GM10847 (cell line): ENCODE measurements around the gene ANKMY1.

Experiments used
- POLR2A ChIP-seq: IDR thresholded peaks from 2 replicates; pipeline ENCODE4 v1.6.1; 2011; ENCODE audit not compliant: insufficient read length; ENCODE audit errors: extremely low read depth

ANKMY1 gene, protein sequence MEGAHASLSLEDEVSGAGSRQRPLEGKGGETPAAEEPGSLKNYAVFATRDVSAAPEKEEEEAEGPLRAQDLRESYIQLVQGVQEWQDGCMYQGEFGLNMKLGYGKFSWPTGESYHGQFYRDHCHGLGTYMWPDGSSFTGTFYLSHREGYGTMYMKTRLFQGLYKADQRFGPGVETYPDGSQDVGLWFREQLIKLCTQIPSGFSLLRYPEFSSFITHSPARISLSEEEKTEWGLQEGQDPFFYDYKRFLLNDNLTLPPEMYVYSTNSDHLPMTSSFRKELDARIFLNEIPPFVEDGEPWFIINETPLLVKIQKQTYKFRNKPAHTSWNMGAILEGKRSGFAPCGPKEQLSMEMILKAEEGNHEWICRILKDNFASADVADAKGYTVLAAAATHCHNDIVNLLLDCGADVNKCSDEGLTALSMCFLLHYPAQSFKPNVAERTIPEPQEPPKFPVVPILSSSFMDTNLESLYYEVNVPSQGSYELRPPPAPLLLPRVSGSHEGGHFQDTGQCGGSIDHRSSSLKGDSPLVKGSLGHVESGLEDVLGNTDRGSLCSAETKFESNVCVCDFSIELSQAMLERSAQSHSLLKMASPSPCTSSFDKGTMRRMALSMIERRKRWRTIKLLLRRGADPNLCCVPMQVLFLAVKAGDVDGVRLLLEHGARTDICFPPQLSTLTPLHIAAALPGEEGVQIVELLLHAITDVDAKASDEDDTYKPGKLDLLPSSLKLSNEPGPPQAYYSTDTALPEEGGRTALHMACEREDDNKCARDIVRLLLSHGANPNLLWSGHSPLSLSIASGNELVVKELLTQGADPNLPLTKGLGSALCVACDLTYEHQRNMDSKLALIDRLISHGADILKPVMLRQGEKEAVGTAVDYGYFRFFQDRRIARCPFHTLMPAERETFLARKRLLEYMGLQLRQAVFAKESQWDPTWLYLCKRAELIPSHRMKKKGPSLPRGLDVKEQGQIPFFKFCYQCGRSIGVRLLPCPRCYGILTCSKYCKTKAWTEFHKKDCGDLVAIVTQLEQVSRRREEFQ

DNA sequence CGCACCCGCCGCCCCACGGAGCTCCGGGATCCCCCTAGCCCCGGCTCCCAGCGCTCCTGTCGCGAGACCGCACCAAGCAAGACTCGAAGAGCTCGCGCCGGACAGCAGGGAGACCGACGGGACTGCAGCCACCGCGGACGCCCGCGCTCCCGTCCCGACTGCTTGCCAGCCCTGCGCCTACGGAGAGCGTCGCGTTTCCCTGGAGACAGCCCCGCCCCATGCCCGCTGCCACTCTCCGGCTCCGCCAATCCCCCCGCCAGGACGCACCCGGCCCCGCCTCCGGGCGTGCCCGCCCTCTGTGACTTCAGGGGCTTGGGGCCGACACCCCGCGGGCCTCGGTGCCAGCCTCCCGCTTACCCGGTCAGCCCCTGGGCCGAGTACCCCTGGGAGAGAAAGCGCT, at the start of gene ANKMY1:
ANKMY1 (minus strand) TSS at position 181 of the 400 bp plus-strand sequence. CDS start 653 bp downstream, outside the sequence.
- no peak for TF ChIP-seq POLR2A

DNA sequence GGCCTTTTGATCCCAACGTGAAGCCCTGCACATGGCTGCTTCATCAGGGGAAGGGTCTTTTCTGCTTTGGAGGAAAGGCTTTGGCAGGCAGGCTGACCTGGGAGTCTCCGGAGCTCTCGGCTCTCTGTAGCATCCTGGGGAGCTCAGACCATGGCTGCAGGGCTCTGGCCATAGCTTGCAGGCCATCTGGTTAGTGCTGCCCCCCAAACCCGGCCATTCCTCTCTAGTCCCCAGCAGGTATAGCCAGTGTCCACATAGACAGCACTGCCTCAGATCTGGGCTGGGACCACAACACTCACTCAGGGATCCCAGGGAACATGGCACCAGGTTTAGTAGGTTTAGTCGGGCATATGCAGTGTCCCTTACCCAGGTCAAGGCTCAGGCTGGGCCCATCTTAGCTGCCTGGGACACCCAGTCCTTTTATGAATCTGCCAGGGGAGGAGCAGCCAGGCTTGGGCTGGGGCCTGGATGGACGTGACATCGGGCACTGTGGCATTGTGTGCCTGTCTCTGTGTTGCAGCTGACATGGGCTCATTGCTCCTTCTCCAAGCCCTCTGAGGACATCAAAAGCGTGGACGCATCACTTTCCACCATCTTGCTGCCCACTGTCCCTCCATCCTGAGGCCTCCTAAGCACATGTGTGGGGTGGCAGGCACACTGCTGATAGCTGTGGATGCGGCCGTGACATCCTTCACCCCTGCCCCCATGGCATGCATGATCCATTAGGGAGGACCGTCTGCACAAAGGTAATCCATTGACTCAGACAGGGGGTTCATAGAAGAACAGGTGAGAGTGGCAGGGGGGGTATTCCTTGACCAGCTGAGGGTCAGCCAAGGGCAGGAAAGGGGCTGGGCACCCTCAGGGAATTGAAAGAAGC, 48.3 kb upstream of the ANKMY1 start:
- TF ChIP-seq POLR2A, result no peak

DNA sequence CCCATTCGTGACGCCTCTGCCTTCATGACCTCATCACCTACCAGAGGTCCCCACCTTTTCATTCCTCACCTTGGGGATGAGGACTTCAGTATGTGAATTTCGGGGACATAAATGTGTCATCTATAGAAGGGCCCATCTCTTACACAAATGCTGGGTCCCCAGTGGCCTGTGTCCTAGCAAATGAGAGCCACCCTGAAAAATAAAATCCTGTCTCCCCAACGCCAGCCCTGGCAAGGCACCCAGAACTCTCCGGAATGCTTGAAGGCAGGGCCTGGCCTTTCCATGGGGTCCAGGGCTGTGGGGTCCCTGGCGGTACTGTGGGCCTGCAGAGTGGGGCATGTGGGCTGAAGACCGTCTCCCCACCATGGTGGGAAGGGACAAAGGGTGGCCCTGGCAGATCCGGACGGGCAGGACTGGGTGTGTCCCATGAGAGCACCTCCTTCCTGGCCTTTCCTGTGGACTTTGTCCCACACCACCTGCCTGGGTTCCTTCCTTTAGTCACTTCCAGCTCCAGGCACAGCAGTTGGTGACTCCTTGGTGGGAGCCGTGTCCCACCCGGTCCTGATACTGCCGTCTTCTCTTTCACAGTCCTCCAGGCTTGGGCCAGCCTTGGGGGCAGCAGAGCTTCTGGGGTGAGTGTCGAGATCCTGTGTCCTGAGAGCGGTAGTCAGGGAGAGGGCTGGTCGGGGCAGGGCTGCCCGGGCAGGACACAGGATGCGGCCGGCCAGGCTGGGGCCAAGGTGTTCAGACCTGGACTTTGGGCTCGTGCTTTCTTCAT, 47.3 kb upstream of the ANKMY1 start:
- no peak for TF ChIP-seq POLR2A

DNA sequence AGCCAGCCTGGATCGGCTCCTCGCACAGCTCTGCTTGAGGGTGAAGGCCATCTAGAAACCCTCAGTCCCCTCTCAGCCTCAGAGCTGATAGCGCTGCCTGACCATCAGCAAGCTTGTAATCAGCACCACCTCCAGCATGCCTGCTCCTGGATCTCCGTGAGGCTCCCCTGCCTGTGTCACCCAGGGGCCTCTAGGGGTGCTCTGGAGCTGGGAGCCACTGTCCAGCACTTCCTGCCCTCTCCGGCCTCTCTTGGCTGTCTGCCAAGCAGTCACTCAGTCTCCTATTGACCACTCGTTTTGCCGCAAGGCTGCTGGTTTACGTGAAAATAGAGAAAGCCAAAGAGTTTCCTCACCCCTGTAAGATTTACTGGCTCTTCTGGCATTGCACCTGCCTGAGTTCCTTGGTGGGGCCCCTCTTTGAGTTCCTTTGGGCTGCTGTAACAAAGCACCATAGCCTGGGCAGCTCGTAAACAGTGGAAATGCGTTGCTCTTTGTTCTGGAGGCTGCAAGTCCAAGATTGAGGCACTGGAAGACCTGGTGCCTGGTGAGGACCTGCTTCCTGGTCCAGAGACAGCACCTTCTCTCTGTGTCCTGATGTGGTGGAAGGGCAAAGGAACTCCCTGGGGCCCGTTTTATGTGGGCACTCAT, 46.6 kb upstream of the ANKMY1 start:
- TF ChIP-seq POLR2A, result no peak

DNA sequence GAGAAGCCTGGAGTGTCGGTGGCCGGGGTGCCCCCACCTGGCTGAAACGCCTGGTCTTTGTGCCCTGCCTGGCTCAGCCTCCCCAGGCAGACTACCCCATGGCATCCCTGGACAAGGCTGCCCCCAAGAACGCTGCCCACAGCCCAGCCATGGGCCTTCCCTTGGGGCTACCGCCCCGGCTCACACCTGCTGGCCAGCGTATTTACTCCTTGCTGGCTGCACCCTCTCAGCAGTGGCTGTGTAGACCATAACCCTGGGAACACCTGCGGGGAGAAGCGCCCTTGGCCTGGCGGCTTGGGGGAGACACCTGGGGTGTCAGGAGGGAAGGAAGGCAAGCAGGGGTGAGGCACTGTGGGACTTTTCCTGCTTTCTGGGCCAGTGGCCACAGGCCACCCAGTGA, 46.1 kb upstream of the ANKMY1 start:
- TF ChIP-seq POLR2A, result no peak

DNA sequence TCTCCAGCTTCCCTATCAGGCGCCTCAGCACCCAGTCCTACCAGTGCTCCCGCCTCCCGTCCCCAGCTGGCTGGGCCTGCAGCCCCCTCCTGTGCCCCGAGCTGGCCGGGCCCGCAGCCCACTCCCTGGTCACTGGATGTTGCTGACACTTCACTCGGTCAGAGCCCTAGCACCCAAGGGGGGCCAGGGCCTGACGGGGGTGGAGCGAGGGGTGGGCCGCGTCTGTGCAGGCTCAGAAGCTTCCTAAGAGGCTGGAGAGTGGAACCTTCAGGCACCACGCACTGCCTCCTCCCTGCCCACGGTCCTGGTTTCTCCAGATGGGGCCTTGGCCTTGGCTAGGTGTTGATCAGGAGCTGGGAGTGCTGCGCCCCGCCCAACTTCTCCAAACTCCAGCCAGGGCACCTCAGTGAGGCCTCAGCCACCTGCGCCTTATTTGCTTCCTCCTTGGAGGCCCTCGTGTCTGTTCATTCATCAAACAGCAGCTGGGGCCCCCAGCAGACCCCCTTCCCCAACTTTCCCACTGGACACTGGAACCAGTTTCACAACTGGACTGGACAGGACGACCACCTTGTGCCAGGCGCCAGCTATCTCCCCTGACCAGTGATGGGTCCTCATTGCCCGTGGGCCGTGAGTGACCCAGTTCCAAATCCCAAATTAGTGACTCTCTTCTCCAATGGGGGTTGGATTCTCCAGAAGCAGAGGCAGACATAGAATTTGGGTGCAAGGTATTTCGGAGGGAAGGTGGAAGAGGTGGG, 45.5 kb upstream of the ANKMY1 start:
- no peak for TF ChIP-seq POLR2A

DNA sequence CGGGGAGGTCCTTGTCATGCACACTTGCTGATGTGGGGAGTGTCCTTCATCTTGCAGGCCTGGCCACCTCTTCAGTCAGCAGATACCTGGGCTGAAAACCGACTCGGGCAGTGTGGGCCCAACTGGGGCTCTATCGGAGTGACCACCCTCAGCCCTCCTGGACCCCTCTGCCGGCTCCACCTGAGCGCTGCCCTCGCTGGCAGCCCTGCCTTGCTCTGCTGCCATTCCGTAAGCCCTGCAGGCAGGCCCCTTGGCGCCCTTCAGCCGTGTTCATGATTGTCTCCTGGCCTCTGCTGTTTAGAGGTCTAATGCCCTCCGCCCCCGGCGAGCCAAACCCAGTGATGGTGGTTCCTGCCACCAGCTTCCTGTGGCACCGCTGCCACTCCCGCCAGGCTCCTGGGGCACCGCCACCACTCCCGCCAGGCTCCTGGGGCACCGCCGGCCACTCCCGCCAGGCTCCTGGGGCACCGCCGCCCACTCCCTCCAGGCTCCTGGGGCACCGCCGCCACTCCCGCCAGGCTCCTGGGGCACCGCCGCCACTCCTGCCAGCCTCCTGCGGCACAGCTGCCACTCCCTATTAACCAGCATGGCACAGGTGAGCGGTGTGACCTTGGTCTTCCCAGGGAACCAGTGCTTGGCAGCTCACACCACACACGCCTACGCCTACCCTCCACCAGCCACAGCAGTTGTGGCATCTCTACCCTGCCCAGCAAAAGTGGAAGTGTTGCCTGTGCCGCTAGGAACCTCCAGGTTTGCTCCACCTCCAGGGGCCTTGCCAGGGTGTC, 44.7 kb upstream of the ANKMY1 start:
- no peak for TF ChIP-seq POLR2A

DNA sequence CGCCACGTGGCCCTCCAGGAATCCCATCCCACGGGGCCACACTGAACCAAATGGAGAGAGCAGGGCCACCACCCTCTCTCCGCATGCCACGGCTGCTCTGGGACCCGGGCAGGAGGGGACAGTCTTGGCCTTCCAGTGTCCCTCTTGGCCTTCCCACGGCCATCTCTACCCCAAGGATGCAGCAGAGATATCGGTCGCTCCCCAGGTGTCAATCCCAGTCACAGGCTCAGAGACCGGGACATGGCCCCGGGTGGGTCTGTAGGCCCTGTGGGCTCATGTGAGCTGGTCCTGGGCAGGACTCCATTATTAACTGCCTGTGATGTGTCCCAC, 44.0 kb upstream of the ANKMY1 start:
- no peak for TF ChIP-seq POLR2A

DNA sequence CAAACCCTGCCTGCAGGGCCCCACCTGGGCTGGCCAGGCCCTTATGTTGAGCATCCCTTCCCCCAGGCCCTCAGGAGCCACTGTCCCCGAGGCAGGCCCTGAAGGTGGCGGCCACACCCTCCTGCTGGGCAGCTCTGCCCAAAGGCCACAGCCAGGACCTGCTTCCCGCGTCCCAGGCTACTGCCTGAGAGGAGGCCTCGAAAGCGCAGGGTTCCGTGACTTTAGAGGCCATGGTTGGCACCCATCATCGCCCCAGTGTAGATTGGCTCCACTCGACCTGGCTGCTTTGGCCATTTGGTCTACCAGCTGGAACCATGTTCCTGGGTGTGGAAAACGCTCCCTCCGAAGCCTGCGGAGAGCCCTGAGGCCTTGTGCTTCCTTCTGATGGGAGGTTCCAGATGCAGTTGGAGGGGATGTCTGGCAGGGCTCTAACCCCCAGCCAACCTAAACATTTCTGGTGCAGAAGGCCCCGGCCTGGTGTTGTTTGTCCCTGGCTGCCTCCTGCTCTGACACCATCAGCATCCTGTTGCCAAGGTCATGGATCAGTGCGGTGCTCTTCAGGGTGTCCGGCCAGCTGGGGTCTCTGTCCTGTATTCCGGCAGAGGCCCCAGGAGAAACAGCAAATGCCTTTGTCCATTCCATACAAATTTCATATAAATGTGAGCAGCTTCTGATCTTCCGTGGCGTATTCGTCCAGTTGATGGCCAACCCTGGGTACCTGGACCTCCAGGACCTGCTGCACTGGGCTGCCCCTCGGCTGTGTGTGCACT, 43.5 kb upstream of the ANKMY1 start:
- no peak for TF ChIP-seq POLR2A

DNA sequence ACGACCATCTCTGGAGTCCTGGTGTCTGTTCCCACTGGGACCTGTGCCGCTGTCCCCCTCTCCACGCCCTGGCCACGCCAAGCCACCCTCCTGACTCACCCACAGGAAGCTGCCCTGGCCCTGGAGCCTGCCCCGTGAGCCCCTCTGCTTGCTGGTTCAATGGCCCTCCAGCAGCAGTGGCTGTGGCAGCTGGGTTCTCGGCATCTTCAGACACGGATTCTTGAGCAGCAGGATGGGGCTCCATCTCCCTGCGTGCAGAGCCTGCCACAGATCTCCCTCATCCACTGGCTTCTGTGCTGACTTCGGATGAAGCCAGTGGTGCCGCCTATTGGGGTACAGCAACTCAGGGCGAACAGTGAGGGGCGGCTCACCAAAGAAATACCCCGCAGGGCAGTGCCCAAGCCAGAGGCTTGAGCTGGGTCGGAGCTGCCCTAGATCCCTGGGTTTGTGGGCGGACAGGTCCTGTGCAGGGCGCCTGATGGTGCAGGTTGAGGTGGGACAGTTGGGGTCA, 42.7 kb upstream of the ANKMY1 start:
- TF ChIP-seq POLR2A, result no peak

DNA sequence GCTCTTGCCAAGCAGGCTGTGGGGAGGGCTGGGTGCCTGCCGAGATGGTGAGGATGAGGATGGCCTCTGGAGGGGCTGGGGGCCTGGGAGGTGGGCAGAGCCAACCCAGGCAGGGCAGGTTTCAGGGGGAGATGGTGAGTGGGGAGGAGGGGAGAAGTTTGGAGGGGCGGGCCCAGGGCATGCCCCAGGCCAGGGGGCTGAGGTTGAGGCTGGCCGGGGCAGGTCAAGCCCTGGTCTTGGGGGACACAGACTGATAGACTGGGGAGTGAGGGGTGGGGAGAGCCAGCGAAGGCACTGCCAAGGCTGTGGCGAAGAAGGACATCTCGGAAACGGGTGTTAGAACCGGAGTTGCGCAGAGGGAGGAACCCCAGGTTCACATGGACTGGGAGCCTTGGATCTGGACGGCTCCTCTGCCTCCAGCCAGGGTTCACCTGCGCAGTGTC, 41.4 kb upstream of the ANKMY1 start:
- TF ChIP-seq POLR2A, result no peak
